HTERT RPE-1 (cell line): ENCODE measurements around the gene TNS3.

Source experiments
- in situ Hi-C: fragments of 300-500 bp; cut with MboI; formaldehyde crosslinking; loops from 4 replicates; pipeline ENCODE4 v1.14.3; 2020; ENCODE audit warnings: low sequenced_read_pairs

TNS3 gene

GRCh38 chr7:47336472-47337425 is 245.2 kb downstream of the TNS3 start:
- in situ Hi-C loops = no loop called here

- in situ Hi-C loops = no loop called here
These were observed 246.1 kb downstream of the TNS3 start for GRCh38 chr7:47335557-47336471.

GRCh38 chr7:47335071-47335470 is 246.8 kb downstream of the TNS3 start:
- in situ Hi-C loops = no loop called here

GRCh38 chr7:47333959-47334358 is 248.0 kb downstream of the TNS3 start:
- in situ Hi-C loops = no loop called here

GRCh38 chr7:47333554-47333887 is 248.4 kb downstream of the TNS3 start:
- in situ Hi-C loops = no loop called here

GRCh38 chr7:47332681-47333553 is 249.0 kb downstream of the TNS3 start:
- in situ Hi-C loops = no loop called here

- in situ Hi-C loops = no loop called here
These were observed 249.7 kb downstream of the TNS3 start for GRCh38 chr7:47332213-47332612.

- in situ Hi-C loops = no loop called here
These were observed 250.7 kb downstream of the TNS3 start for GRCh38 chr7:47331179-47331565.

GRCh38 chr7:47330561-47331178 is 251.2 kb downstream of the TNS3 start:
- in situ Hi-C loops = no loop called here

- in situ Hi-C loops = no loop called here
These were observed 251.9 kb downstream of the TNS3 start for GRCh38 chr7:47330026-47330425.

GRCh38 chr7:47329320-47329926 is 252.5 kb downstream of the TNS3 start:
- in situ Hi-C loops = no loop called here

- in situ Hi-C loops = no loop called here
These were observed 253.3 kb downstream of the TNS3 start for GRCh38 chr7:47328392-47329319.

- in situ Hi-C loops = no loop called here
These were observed 254.1 kb downstream of the TNS3 start for GRCh38 chr7:47327698-47328391.

GRCh38 chr7:47327346-47327697 is 254.6 kb downstream of the TNS3 start:
- in situ Hi-C loops = no loop called here

GRCh38 chr7:47326808-47327207 is 255.1 kb downstream of the TNS3 start:
- in situ Hi-C loops = no loop called here

GRCh38 chr7:47326220-47326619 is 255.7 kb downstream of the TNS3 start:
- in situ Hi-C loops = no loop called here

GRCh38 chr7:47325337-47325736 is 256.6 kb downstream of the TNS3 start:
- in situ Hi-C loops = no loop called here

GRCh38 chr7:47323904-47324303 is 258.0 kb downstream of the TNS3 start:
- in situ Hi-C loops = no loop called here
